ENCODE measurements around the gene BRF1.

The BRF1 gene

GRCh38 chr14:105168496-105168978 is 132.3 kb downstream of the BRF1 start, which contains the start of gene JAG2:
Gene JAG2, minus strand, starts transcription at chr14:105168776. Its CDS starts 356 bp downstream, at chr14:105168420.
- DNase-seq = peak; percentile 83

DNA sequence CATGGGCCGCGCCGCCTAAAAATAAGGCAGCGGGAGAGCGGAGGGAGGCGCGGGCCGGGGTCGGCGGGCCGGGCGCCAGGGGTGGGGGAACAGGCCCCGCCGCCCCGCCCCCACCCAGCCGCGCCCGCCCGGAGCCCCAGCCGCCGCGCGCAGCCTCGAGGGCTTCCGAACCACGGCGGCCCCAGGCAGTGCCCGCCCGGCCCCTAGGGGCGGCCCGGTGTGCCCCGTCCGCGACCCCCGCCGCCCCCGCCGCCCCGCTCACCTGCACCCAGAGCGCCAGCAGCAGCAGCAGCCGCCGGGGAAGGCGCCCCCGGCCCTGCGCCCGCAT is 132.7 kb downstream of the BRF1 start:
- DNase-seq = peak; percentile 50

- peak; percentile 71 for DNase-seq
Measured at GRCh38 chr14:105167303-105168092, 133.3 kb downstream of the BRF1 start.

DNA sequence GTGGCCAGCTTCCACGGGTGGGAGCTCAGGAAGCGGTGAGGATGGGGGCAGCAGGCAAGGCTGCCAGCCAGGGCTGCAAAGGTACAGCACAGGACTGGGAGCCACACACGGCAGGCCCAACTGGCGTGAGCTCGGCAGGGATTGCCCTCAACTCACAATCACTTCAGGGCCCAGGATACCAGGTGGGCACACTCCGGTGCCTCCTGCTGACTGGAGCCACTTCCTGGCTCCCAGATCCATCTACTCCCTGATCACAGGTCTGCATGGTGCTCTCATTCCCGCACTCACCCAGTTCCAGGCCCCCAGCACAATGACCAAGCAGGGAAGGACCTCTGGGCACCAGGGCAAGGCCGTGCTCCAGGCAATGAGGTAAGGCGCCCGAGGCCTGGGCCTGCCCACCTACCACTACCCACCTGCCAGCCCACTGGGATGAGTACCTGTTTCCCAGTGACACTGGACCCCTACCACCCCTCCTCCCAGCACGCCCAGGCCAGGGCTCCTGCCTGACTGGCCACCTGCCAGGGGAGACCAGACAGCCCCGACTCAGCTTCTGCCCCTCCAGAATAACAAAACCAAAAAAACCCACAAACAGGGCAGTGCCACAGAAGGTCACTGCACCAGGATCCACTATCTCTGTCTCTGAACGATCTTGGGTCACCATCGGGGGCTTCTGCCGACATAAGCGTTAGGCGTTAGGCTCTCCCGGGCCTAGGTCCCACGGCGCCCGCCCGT is 134.1 kb downstream of the BRF1 start:
- peak; percentile 48 for DNase-seq

GRCh38 chr14:105165761-105166485 is 134.9 kb downstream of the BRF1 start:
- DNase-seq = peak; percentile 68

DNA sequence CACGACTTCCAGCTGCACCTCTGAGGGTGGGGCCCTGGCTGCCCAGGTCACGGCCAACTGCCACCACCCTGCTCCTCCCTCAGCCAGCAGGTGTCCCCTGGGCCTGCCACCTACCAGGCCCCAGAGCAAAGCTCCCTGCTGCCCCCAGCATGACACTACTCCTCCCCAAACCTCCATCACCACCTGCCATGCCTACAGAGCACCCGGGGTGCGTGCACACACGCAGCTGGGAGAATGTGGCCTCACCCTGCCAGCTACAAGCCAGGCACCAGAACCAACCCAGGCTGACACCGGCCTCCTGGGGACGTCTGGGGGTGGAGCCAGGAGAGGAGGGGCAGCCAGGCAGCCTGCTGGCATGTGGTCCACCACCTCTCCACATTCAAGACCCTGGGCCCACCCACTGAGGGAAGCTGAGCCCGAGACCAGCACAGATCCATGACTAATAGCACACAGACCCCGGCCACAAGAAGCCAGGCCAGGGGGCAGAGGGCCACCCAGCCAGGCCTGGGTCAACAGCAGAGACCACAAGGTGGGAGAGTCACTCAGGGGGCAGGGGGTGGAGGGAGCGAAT is 135.6 kb downstream of the BRF1 start:
- DNase-seq = peak; percentile 88

DNA sequence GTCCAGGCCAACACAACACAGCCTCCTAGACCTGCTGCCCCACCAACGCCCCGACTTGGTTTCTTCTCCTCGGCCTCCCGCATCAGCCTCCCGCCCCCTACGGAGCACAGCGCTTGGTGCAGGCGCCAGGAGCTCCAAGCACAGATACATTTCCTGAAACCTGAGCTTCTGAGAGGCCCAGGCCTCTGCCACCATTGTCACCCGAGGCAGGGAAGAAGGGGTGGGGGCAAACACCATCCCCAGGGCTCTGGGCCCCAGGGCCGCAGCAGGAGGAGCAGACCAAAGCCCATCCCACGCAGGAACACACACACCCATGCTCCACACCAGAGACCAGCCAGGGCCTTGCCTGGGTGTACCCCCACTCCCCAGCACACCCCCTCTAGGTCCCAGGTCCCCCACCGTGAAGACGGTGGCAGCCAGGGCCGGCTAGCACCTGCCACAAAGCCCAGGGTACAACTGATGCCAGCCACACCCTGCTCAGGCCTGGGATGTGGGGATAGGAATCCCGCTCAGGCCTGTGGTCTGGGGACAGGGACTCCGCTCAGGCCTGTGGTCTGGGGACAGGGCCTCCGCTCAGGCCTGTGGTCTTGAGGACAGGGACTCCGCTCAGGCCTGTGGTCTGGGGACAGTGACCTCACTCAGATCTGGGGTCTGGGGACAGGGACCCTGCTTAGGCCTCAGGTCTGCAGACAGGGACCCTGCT is 137.6 kb downstream of the BRF1 start:
- DNase-seq = peak; percentile 61

DNA sequence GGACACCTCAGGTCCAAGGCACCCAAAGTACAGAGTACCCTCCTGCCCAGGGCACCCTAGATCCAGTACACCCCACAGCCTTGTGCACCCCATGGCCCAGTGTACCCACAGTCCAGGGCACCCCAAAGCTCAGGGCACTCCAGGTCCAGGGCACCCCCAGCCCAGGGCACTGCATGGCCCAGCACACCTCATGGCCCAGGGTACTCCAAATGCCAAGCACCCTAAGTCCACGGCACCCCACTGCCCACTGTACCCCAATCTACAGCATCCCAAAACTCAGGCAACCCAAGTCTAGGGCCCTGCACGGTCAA is 138.2 kb downstream of the BRF1 start:
- DNase-seq = no peak

- DNase-seq = no peak
Measured at GRCh38 chr14:105161964-105162668, 138.7 kb downstream of the BRF1 start.

GRCh38 chr14:105161309-105161708 is 139.5 kb downstream of the BRF1 start:
- peak; percentile 96 for DNase-seq

- DNase-seq = no peak
Measured at GRCh38 chr14:105160776-105161175, 140.0 kb downstream of the BRF1 start.

DNA sequence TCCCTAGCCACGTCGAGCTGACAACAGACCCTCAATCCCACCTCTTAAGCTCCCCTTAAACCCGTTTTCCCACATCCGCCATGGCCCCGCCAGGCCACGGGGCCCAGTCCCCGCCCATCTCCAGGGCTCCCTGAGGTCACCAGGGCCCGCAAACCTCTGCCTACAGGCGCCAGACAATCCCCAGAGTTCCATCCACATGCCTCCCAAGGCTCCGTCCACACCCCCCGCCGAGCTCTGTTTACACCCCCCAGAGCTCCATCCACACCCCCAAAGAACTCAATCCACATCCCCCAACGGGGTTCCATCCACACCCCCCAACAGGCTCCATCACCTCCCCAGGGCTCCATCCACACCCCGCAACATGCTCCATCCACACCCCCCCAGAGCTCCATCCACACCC is 141.5 kb downstream of the BRF1 start:
- DNase-seq = no peak
